ENCODE results near the gene HSPH1. TPM values are rescaled to one million over a fixed set of nuclear protein-coding genes. Genes with fewer than 3 reads are reported as not detected.

The HSPH1 gene
- total and polyA plus RNA-seq, 10 of the 15 experiments (the other 5 are each of a cell fraction or from before 2014, with no cell fraction given), result 40.2 to 159 (median 92.6) TPM

- no peak for TF ChIP-seq SUPT20H (IDR thresholded peaks at IDR 0.05; ENCODE audit: borderline replicate concordance, control insufficient read depth, low read depth, low read length)
Measured at GRCh38 chr13:31184451-31184850, 22.7 kb upstream of the HSPH1 start (continued).

DNA sequence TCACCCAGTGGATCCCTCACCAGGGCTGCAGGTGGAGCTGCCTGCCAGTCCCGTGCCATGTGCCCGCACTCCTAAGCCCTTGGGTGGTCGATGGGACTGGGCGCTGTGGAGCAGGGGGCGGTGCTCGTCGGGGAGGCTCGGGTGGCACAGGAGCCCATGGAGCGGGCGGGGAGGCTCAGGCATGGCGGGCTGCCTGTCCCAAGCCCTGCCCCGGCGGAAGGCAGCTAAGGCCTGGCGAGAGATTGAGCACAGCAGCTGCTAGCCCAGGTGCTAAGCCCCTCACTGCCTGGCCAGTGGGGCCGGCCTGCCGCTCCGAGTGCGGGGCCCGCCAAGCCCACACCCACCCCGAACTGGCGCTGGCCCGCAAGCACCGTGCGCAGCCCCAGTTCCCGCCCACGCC, 21.3 kb upstream of the HSPH1 start:
- ChIA-PET CTCF (no interaction called here), POLR2A (no interaction called here), RAD21 (ENCODE audit: unreplicated experiment) (no interaction called here), SMC1A (ENCODE audit: uncharacterized antibody, unreplicated experiment) (no interaction called here)
- in situ Hi-C loops (cut with MboI) (no loop called here), intact Hi-C loops (cut with micrococcal nuclease; ENCODE audit: unreplicated experiment) (no loop called here)
- WGBS (ENCODE audit: insufficient coverage, insufficient replicate concordance, low lambda C conversion rate, missing lambda C conversion rate), result 78% methylated on average over 26 of the region's 26 CpGs
- Histone ChIP-seq H3K79me2 (ENCODE audit: control insufficient read depth, insufficient read depth, low read length) (no peaks in the 10 kb centered on the region), H3K4me2 (ENCODE audit: control insufficient read depth, insufficient read depth) (no peak overlapping the region), H3K36me3 (ENCODE audit: control insufficient read depth in 2 of 2, insufficient read depth in 2 of 2, low read length in 1 of 2) (no peaks in the 10 kb centered on the region), H3K4me1 (ENCODE audit: control insufficient read depth, insufficient read depth, low read length) (no peaks in the 10 kb centered on the region), H3K27me3 (replicated peaks in 1 of 2; ENCODE audit: control insufficient read depth in 2 of 2, insufficient read depth in 2 of 2, low read length in 1 of 2) (no peaks in the 10 kb centered on the region), H2AFZ (ENCODE audit: control insufficient read depth, low read depth, low read length) (no peak overlapping the region), H3K4me3 (no peak overlapping the region), H4K20me1 (ENCODE audit: control insufficient read depth, insufficient read depth) (no peaks in the 10 kb centered on the region), H3K27ac (ENCODE audit: control insufficient read depth, insufficient read depth) (no peak overlapping the region), H3K9me3 (replicated peaks; ENCODE audit: control insufficient read depth, insufficient read depth, low read length) (no peaks in the 10 kb centered on the region), H3K9ac (ENCODE audit: control insufficient read depth, insufficient read depth, low read length) (no peak overlapping the region)
- FAIRE-seq (no peak), ATAC-seq (no peak), DNase-seq (ENCODE audit: low read depth, low spot score) (no peak)
- no TSS peak for BruUV-seq (replicated peaks)
- TF ChIP-seq MYB (IDR thresholded peaks at IDR 0.05; ENCODE audit: borderline replicate concordance, low read depth, low read length), result no peak
- no peak for TF ChIP-seq HDAC6 (IDR thresholded peaks at IDR 0.05; ENCODE audit: unreplicated experiment)
- TF ChIP-seq, protein P1, sequence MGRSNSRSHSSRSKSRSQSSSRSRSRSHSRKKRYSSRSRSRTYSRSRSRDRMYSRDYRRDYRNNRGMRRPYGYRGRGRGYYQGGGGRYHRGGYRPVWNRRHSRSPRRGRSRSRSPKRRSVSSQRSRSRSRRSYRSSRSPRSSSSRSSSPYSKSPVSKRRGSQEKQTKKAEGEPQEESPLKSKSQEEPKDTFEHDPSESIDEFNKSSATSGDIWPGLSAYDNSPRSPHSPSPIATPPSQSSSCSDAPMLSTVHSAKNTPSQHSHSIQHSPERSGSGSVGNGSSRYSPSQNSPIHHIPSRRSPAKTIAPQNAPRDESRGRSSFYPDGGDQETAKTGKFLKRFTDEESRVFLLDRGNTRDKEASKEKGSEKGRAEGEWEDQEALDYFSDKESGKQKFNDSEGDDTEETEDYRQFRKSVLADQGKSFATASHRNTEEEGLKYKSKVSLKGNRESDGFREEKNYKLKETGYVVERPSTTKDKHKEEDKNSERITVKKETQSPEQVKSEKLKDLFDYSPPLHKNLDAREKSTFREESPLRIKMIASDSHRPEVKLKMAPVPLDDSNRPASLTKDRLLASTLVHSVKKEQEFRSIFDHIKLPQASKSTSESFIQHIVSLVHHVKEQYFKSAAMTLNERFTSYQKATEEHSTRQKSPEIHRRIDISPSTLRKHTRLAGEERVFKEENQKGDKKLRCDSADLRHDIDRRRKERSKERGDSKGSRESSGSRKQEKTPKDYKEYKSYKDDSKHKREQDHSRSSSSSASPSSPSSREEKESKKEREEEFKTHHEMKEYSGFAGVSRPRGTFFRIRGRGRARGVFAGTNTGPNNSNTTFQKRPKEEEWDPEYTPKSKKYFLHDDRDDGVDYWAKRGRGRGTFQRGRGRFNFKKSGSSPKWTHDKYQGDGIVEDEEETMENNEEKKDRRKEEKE (IDR thresholded peaks at IDR 0.05), result no peak
- no peak for TF ChIP-seq CREM (IDR thresholded peaks at IDR 0.05; ENCODE audit: low read depth)
- no peak for TF ChIP-seq CHD4 (IDR thresholded peaks at IDR 0.05)
- TF ChIP-seq MXI1 (IDR thresholded peaks at IDR 0.05; ENCODE audit: low read depth, low read length), result no peak
- no peak for TF ChIP-seq STAT1 (conservative IDR thresholded peaks at IDR 0.05)
- no peak for TF ChIP-seq BMI1 (IDR thresholded peaks at IDR 0.05; ENCODE audit: borderline replicate concordance)
- no peak for TF ChIP-seq FOXK2 (IDR thresholded peaks at IDR 0.05)
- no peak for TF ChIP-seq ZBTB40 (IDR thresholded peaks at IDR 0.05; ENCODE audit: borderline replicate concordance)
- no peak for TF ChIP-seq RCOR1 (conservative IDR thresholded peaks at IDR 0.05; ENCODE audit: low read depth, low read length)
- TF ChIP-seq MEF2B (IDR thresholded peaks at IDR 0.05; ENCODE audit: partially characterized antibody, poor library complexity, severe bottlenecking), result no peak
